ENCODE data around the gene CAMP. TPM values are rescaled to one million over a fixed set of nuclear protein-coding genes. Genes with fewer than 3 reads are reported as not detected.
"Not testable (repeated sequence)": the region's sequence is repeated elsewhere in the genome, so short reads cannot be mapped to it uniquely, and the experiment has no call there.

The CAMP gene
- total RNA-seq, 1 donor from 2014 or later, result 0.48 TPM

- not testable (repeated sequence) for DNase-seq (ENCODE audit: low spot score)
Measured at GRCh38 chr3:48211776-48212175, 11.5 kb upstream of the CAMP start.

DNA sequence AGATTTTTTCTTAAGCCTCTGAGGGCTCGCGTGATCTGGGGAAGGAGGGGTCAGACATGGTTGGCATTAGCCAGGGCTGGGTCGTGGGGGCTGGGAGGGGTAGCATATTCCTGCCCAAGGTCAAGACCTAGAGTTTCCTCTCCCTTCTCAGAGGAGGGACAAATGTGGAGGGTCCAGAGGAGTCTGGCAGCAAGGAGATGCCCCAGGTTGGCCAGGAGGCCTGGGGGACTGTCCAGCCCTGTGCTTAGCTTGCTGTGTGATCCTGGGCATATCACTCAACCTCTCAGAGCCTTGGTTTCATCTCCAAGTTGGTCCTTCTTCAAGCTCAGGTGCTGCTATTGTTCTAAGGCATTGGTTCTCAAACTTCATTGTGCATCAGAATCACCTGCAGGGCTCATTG is 9.1 kb upstream of the CAMP start:
- DNase-seq (ENCODE audit: low spot score), result no peak

DNA sequence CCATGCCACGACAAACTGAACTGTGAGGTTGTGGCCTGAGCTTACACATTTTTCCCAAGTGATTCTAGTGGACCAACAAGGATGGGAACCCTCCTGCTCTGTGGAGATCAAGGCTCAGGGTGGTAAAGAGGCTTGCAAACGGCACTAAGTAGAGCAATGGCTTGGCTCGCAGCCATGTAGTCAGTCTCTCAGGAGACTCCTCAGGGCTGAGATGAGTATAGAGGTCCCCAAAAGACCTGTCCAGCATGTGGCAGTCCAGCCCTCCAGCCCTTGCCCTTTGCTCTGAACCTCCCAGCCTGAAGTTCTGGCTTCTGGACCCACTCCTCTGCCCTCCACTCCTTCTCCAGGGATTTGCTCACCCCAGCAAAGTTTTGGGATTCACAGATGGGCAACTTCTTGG is 8.3 kb upstream of the CAMP start:
- DNase-seq (ENCODE audit: low spot score), result no peak

GRCh38 chr3:48215466-48215865 is 7.8 kb upstream of the CAMP start:
- DNase-seq (ENCODE audit: low spot score), result no peak

DNA sequence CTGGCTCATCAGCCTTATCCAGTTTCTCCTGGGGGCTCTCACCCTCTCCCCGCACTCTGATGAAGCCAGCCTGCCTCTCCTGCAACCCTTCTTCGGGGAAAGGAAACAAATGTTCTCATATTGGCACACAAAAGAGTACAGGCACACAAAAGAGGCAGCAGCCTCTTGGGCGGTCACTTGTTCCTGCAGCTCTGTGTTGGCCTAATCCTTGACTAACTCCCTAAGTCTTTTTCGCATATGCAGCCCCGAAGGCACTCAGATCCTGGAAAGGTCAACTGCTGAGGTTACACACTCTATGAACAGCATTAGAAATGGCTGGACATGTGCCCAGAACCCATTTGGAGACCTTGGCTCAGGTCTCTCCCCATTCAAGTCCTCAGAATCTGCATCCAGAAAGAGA is 7.4 kb upstream of the CAMP start:
- DNase-seq (ENCODE audit: low spot score), result no peak

DNA sequence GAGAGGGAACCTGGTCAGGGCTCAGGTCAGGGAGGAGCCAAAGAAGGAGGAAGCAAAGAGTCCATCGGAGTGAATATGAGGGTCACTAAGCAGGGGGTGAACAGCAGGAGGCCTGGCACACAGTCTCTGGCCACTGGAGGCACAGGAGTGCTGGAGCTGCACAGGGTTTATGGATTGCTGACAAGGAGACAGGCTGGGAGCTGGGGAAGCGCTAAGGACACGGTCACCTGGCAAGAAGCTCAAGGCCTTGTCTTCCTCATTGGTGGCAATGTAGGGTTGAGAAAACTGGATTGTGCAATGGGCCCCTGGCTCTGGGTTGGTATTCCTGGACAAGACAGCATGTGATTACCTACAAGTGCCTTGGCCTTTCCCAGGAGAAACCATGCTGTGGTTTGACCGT is 5.8 kb upstream of the CAMP start:
- DNase-seq (ENCODE audit: low spot score), result no peak

DNA sequence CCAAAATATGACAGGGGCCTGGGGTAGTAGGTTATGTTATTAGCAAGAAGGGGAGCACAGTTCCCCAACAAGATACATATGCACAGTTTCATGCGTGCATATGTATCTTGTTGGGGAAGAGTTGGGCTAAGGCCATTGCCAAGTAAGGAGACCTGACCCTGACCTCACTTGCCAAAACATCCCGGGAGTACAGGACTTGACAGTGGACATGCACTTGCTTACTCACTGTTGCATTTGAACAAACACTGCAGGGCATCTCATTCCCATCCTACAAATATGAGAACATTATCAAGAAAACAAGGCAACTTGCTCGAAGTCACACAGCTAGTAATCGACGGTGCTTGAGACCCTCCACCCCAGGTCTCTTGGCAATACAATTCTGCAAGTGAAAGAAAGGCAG is 4.8 kb upstream of the CAMP start:
- no peak for DNase-seq (ENCODE audit: low spot score)

- no peak for DNase-seq (ENCODE audit: low spot score)
Measured at GRCh38 chr3:48219543-48219942, 3.8 kb upstream of the CAMP start.

DNA sequence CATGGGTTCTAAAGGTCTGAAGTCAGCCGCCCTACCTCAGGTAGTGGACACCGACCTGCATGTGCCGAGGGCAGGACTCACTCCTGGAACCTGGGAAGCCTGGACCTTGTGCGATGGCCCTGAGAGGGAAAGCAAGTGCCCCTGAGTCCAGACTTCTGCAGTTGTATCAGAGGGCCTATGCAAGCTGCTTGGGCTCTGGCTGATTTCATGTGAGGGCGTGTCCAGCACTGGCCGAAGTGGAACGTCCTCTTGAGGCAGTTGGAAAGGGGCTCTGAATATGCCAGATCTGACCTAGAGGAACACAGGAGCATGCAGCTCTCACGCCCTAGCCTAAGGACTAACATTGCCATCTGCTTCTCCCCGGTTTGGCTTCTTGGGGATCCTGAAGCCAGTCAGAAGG is 2.5 kb upstream of the CAMP start:
- no peak for DNase-seq (ENCODE audit: low spot score)

GRCh38 chr3:48225587-48225986 is 2.3 kb downstream of the CAMP start:
- no peak for DNase-seq (ENCODE audit: low spot score)

DNA sequence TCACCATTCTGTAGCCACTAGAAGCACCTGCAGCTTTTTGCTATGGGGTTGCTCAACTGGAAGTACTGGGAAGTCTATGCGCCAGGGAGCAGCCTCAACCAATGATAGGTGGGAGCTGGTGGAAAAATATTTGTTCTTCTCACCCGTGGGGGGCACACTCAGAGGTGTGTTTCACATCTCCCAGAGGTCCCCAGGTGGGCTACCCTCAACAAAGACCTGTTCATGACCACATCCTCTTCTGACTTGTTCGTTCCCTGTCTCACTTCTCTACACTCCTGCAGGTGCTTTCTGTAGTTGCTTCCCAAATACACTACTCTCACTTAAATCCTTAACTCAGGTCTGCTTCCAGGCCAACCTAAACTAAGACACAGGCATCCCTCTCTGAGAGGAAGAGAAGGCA is 3.6 kb downstream of the CAMP start:
- DNase-seq (ENCODE audit: low spot score), result no peak

DNA sequence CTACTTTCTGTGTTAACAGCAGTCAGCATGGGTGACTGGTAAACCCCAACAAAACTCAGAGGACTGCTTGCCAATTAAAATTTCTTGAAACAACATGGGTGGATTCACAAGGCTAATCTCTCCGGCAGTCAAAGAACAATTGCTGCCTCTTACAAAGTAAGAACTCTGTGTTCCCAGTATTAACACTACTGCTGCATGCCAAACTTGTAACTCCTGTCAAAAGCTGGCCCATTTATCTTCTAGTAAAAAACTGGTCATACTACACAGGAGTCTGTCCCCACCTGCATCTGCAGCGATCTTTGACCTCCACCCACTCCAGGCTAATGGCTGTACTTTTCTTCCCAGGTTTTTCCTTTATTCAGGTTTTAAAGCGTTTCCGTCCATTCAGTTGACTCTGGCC is 8.9 kb downstream of the CAMP start:
- DNase-seq (ENCODE audit: low spot score), result no peak

DNA sequence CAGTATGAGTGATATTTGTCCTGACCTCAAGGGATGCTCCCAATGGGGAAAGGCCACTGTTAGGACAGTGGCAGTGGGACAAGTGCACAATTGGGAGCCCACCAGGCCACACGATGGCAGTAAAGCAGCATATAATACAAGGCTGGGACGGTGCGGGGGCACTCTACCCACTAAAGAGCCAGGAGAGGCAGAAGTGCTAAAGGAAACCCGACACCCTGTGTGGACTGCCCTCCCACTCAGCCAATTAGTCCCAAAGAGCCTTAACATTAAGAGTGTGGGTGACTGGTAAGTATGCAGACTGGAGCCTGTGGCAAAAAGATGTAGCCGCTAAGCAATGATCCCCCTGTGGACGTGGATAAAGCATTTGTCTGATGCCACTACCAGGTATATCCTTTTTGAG is 9.4 kb downstream of the CAMP start:
- DNase-seq (ENCODE audit: low spot score), result no peak

DNA sequence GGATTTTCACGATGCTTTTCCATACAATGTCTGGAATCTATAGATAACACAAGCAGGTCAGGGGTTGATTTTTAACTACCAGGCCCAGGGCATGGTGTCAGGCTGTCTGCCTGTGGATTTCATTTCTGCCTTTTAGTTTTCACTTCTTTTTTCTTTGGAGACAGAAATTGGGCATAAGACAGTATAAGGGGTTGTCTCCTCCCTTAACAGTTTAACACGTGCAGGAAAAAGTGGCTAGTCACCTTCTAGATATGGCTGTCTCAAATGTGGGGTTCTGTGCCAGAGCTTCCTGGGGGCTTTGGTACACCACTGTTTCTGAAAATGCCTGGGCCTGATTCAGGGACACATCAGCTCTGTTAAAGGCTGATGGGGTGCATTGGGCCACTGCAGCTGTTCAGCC is 10.2 kb downstream of the CAMP start:
- DNase-seq (ENCODE audit: low spot score), result no peak

DNA sequence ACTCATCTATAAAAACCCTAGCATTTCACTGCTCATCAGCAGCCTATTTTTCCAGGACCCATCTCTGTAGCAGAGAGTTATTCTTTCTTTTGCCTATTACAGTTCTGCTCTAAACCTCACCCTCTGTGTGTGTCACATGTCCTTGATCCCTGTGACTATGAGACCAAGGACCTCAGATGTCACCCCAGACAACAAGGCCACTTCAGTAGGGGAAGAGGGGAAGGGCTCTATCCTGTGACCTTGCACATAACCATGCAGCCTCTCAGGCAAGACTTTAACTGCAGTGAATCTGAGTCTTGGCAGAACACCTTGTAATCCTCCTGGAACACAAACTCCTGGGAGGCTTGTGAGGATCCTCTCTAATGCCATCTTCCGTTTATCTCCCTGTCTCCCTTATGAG is 13.2 kb downstream of the CAMP start:
- no peak for DNase-seq (ENCODE audit: low spot score)

DNA sequence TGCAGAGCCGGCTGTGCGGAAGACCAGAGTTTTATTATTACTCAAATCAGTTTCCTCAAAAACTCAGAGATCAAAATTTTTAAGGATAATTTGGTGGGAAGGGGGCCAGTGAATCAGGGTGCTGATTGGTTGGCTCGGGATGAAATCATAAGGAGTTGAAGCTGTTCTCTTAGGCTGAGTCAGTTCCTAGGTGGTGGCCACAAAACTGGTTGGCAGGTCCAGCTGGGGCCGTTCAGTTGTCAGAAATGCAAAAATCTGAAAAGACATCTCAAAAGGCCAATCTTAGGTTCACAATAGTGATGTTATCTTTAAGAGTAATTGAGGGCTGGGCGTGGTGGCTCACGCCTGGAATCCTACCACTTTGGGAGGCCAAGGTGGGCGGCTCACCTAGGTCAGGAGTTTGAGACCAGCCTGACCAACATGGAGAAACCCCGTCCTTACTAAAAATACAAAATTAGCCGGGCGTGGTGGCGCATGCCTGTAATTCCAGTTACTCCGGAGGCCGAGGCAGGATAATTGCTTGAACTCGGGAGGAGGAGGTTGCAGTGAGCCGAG is 15.3 kb downstream of the CAMP start:
- DNase-seq (ENCODE audit: low spot score), result no peak

GRCh38 chr3:48240000-48240963 is 17.0 kb downstream of the CAMP start:
- DNase-seq (ENCODE audit: low spot score), result no peak

- DNase-seq (ENCODE audit: low spot score), result no peak
Measured at GRCh38 chr3:48241796-48242455, 18.6 kb downstream of the CAMP start.

DNA sequence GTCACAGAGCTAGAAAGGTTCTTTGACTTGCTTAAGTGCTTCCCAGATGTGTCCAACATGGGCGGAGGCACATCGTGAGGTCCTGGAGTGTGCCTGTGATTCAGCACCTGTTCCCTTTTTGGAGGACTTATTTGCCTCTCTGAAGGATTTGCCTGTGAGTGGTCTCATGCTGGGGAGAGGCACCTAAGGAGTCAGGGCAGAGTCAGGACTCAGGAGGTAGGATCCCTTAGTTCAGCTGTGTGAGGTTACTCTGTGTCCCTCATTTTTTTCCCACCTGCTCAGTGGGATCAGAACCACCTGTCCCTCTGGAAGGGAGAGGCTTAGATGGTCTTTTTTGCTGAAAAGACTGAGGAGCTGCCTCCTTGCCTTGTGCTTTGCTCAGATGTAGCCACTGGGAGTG is 20.6 kb downstream of the CAMP start:
- peak; percentile 4 for DNase-seq (ENCODE audit: low spot score)

DNA sequence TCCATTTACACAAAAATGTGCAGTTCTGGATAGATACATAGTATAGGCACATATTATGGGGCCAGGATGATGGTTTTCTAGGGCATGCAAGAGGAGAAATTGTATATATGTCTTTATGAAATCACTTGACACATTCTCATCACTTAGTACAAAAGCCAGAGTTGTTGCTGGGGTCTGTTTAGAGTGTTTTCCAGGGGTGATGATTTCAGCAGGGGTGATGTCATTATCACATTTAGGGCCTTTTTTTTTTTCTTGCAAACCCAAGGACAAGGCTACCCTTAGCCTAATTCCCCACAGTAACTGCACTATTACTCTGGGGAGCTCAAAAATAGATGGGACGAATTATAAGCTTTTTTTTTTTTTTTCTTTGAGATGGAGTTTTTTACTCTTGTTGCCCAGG is 21.2 kb downstream of the CAMP start:
- DNase-seq (ENCODE audit: low spot score), result no peak

DNA sequence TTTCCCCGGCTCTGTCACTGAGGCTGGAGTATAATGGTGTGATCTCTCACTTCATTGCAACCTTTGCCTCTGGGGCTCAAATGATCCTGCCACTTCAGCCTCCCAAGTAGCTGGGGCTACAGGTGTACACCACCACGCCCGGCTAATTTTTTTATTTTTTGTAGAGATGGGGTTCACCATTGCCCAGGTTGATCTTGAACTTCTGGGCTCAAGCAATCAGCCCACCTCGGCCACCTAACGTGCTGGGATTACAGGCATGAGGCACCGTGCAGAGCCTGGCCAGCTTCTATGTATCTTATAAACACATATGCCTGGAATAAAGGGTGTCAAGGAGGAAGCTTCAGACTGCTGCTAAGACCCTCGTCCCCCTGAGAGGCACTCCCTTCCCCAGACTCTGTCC is 21.8 kb downstream of the CAMP start:
- DNase-seq (ENCODE audit: low spot score), result peak; percentile 37

DNA sequence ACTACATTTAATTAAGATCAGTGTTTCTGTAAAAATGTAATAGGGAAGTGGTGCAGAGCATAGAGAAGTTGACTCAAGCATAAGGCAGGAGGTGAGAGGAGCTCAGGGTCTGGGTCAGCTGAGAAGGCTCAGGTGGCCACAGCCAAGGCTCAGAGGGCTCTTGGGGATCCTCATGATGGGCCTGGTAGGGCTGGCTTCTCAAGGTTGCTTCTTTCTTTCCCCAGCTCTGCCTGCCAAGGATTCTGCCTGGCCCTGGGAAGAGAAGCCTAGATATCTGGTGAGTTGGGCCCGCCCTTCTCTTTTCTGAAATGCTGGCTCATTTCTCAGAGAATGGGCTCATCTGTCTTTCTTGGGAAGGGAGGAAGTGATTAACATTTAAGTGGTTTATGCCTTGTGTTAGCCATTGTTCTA is 24.1 kb downstream of the CAMP start:
- DNase-seq (ENCODE audit: low spot score), result peak; percentile 53

All from mesenteric fat pad (tissue), 1 donor.